ENCODE measurements around the gene NBEA. TPM values are rescaled to one million over a fixed set of nuclear protein-coding genes. Genes with fewer than 3 reads are reported as not detected.

Gene NBEA
- total RNA-seq, 1 experiment from 2014 or later: 3.3 TPM

DNA sequence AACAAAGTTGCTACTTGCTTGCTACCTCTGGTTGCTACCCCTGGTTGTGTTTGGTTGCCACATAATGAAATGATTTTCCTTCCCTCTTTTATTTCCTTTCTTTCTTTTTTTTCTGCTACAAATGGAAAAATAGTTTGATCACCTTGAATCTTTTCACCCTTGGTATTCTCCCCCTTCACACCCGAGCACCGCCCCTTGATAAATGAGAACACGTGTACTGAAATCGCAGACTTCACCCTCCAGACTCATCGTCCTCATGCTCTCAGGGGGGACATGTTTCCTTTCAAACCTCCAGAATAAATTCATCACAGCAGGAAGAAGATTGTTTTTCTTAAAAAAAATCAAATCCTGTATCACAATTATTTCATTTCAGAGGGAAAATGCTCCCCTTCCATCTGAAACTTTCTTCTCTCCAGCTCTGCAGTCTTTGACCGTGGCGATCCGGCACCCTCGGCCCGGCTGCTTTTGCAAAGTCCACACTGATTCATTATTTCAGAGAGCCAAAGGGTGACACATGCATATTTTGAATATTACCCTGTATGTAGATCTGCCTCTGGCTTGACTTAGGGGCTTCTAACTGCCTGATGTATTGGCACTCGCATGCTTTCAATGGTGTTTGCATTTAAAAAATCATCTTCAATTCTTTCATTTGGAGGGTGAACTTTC is 757.0 kb downstream of the NBEA start:
- in situ Hi-C loops (cut with HindIII; ENCODE audit: low pct_unique_long_range_greater_than_20kb, low sequenced_read_pairs) (no loop called here), intact Hi-C loops (cut with micrococcal nuclease; ENCODE audit: unreplicated experiment) (no loop called here)
- ATAC-seq (no peak), DNase-seq (ENCODE audit: low read depth, low spot score) (no peak)
- TF ChIP-seq POLR2AphosphoS5 (IDR thresholded peaks at IDR 0.05; ENCODE audit: low read depth, low read length) (no peak), TCF7L2 (IDR thresholded peaks at IDR 0.05; ENCODE audit: low read depth, low read length) (no peak), SIN3A (IDR thresholded peaks at IDR 0.05; ENCODE audit: borderline replicate concordance, insufficient read depth, low read depth, low read length) (no peak)
- TF ChIP-seq, protein P1, sequence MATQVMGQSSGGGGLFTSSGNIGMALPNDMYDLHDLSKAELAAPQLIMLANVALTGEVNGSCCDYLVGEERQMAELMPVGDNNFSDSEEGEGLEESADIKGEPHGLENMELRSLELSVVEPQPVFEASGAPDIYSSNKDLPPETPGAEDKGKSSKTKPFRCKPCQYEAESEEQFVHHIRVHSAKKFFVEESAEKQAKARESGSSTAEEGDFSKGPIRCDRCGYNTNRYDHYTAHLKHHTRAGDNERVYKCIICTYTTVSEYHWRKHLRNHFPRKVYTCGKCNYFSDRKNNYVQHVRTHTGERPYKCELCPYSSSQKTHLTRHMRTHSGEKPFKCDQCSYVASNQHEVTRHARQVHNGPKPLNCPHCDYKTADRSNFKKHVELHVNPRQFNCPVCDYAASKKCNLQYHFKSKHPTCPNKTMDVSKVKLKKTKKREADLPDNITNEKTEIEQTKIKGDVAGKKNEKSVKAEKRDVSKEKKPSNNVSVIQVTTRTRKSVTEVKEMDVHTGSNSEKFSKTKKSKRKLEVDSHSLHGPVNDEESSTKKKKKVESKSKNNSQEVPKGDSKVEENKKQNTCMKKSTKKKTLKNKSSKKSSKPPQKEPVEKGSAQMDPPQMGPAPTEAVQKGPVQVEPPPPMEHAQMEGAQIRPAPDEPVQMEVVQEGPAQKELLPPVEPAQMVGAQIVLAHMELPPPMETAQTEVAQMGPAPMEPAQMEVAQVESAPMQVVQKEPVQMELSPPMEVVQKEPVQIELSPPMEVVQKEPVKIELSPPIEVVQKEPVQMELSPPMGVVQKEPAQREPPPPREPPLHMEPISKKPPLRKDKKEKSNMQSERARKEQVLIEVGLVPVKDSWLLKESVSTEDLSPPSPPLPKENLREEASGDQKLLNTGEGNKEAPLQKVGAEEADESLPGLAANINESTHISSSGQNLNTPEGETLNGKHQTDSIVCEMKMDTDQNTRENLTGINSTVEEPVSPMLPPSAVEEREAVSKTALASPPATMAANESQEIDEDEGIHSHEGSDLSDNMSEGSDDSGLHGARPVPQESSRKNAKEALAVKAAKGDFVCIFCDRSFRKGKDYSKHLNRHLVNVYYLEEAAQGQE (IDR thresholded peaks at IDR 0.05; ENCODE audit: insufficient read depth in 1 of 2, low read depth in 2 of 2, low read length in 1 of 2): no peak
- TF ChIP-seq, protein P2, sequence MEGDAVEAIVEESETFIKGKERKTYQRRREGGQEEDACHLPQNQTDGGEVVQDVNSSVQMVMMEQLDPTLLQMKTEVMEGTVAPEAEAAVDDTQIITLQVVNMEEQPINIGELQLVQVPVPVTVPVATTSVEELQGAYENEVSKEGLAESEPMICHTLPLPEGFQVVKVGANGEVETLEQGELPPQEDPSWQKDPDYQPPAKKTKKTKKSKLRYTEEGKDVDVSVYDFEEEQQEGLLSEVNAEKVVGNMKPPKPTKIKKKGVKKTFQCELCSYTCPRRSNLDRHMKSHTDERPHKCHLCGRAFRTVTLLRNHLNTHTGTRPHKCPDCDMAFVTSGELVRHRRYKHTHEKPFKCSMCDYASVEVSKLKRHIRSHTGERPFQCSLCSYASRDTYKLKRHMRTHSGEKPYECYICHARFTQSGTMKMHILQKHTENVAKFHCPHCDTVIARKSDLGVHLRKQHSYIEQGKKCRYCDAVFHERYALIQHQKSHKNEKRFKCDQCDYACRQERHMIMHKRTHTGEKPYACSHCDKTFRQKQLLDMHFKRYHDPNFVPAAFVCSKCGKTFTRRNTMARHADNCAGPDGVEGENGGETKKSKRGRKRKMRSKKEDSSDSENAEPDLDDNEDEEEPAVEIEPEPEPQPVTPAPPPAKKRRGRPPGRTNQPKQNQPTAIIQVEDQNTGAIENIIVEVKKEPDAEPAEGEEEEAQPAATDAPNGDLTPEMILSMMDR (IDR thresholded peaks at IDR 0.05): no peak
- ChIA-PET POLR2A (no interaction called here), CTCF (no interaction called here)
- Histone ChIP-seq H3K36me3 (ENCODE audit: control insufficient read depth, insufficient read depth, low read length) (no peaks in the 10 kb centered on the region), H3K4me3 (ENCODE audit: low read depth in 2 of 2, low read length in 2 of 2) (no peak overlapping the region), H3K9me3 (ENCODE audit: control insufficient read depth, insufficient read depth, low read depth, low read length) (no peaks in the 10 kb centered on the region), H3K27me3 (ENCODE audit: control insufficient read depth, insufficient read depth, low read length) (no peaks in the 10 kb centered on the region), H3K4me1 (ENCODE audit: control insufficient read depth, insufficient read depth, low read length) (no peaks in the 10 kb centered on the region; the same call in 1 of the 2 replicates), H3K27ac (ENCODE audit: low read length) (no peak overlapping the region)
- no TSS peak for BruUV-seq (replicated peaks)

DNA sequence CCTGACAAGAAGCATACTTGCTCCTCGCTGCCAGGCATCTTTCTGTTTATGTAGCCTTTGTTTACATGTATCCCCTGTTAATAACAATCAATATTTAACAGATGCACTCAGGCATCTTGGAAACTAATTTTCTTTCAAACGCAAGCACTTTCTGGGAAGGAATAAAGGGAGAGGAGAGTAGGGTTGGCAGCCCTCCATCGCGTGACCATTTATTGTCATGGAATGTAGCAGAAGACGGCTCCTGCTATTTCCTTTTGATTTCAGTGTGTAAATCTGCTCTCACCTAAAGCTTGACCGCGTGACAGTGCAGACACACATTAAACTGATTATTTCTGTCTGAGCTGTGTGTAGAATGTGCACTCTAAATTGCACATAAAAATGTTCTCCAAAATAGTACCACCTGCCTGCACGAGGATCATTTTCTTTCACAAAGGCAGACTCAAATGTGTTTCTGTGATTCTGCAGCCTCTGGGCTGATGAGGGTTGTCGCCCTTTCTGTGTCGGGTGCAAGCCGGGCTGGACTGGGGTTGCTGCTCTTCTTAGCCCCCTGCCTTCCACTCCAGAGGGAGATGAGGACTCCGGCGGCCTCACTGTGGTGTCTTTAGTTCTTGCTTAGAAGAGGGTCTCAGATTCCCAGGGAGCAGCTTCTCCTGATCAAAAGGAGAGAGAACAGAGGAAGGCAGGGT is 757.9 kb downstream of the NBEA start:
- DNase-seq (ENCODE audit: low read depth, low spot score) (no peak), ATAC-seq (no peak)
- no peaks in the 10 kb centered on the region for H3K27me3 ChIP-seq (ENCODE audit: control insufficient read depth, insufficient read depth, low read length)
- TF ChIP-seq TCF7L2 (IDR thresholded peaks at IDR 0.05; ENCODE audit: low read depth, low read length): no peak
- TF ChIP-seq, protein P1 (IDR thresholded peaks at IDR 0.05; ENCODE audit: insufficient read depth in 1 of 2, low read depth in 2 of 2, low read length in 1 of 2): no peak
- no peaks in the 10 kb centered on the region for H3K9me3 ChIP-seq (ENCODE audit: control insufficient read depth, insufficient read depth, low read depth, low read length)
- in situ Hi-C loops (cut with HindIII; ENCODE audit: low pct_unique_long_range_greater_than_20kb, low sequenced_read_pairs): no loop called here
- BruUV-seq (replicated peaks): no TSS peak
- H3K27ac ChIP-seq (ENCODE audit: low read length): no peak overlapping the region
- no peak overlapping the region for H3K4me3 ChIP-seq (ENCODE audit: low read depth in 2 of 2, low read length in 2 of 2)
- no peaks in the 10 kb centered on the region; the same call in 1 of the 2 replicates for H3K4me1 ChIP-seq (ENCODE audit: control insufficient read depth, insufficient read depth, low read length)
- no peaks in the 10 kb centered on the region for H3K36me3 ChIP-seq (ENCODE audit: control insufficient read depth, insufficient read depth, low read length)
- intact Hi-C loops (cut with micrococcal nuclease; ENCODE audit: unreplicated experiment): no loop called here
- ChIA-PET POLR2A (no interaction called here), CTCF (no interaction called here)
